Fibroblast of lung (primary cell): Measurements from ENCODE around the gene DAPK1. TPM values are rescaled to one million over a fixed set of nuclear protein-coding genes. Genes with fewer than 3 reads are reported as not detected.

Experiments used
- DNase-seq, 2 donors: peaks; one replicate each; pipeline versions ENCODE4 v3.0.0 to v3.0.0-alpha.2; 2010; ENCODE audit warnings: low read depth in 2 of 2
- H2AFZ ChIP-seq: 2 replicates; pipeline ENCODE4 v1.5.1; 2012; ENCODE audit warnings: low read length, control low read depth, inconsistent platforms
- H3K27ac ChIP-seq: 2 replicates; pipeline ENCODE4 v1.5.1; 2011; ENCODE audit warnings: low read length, control low read depth; ENCODE audit not compliant: insufficient read depth
- H3K27me3 ChIP-seq: 2 replicates; pipeline ENCODE4 v1.5.1; 2011; ENCODE audit warnings: mild to moderate bottlenecking, low read length; ENCODE audit not compliant: control insufficient read depth, insufficient read depth
- H3K36me3 ChIP-seq: 2 replicates; pipeline ENCODE4 v1.5.1; 2011; ENCODE audit warnings: low read length; ENCODE audit not compliant: control insufficient read depth, insufficient read depth
- H3K4me1 ChIP-seq: 2 replicates; pipeline ENCODE4 v1.5.1; 2011; ENCODE audit warnings: low read length; ENCODE audit not compliant: control insufficient read depth, insufficient read depth; ENCODE audit errors: extremely low read depth
- H3K4me2 ChIP-seq: 2 replicates; pipeline ENCODE4 v1.5.1; 2011; ENCODE audit warnings: low read length, control low read depth; ENCODE audit not compliant: insufficient read depth; ENCODE audit errors: extremely low read depth
- H3K4me3 ChIP-seq, 4 experiments: fragments of 200-600 bp in 1 of 4; sonication (generic) in 1 of 4; replicated peaks in 1 of 4; 2 replicates each; pipeline ENCODE4 v1.5.1; 2011 to 2016; ENCODE audit warnings: low read length in 4 of 4, low read depth in 3 of 4, mild to moderate bottlenecking in 3 of 4, control low read depth in 2 of 4, inconsistent platforms in 1 of 4, mixed read lengths in 1 of 4; ENCODE audit not compliant: insufficient read depth in 1 of 4; ENCODE audit errors: control extremely low read depth in 1 of 4
- H3K79me2 ChIP-seq: 2 replicates; pipeline ENCODE4 v1.5.1; 2012; ENCODE audit warnings: mild to moderate bottlenecking, low read length, inconsistent platforms; ENCODE audit not compliant: control insufficient read depth, insufficient read depth
- H3K9ac ChIP-seq: 2 replicates; pipeline ENCODE4 v1.5.1; 2011; ENCODE audit warnings: mild to moderate bottlenecking, low read length, control low read depth; ENCODE audit not compliant: insufficient read depth
- H3K9me3 ChIP-seq: 2 replicates; pipeline ENCODE4 v1.5.1; 2012; ENCODE audit warnings: low read depth, low read length; ENCODE audit not compliant: control insufficient read depth, insufficient read depth
- H4K20me1 ChIP-seq: 2 replicates; pipeline ENCODE4 v1.5.1; 2011; ENCODE audit warnings: low read length; ENCODE audit not compliant: control insufficient read depth, insufficient read depth; ENCODE audit errors: extremely low read depth
- EZH2 ChIP-seq: IDR thresholded peaks from 2 replicates; pipeline ENCODE4 v1.5.1; 2012; ENCODE audit warnings: low read length, control low read depth, mild to moderate bottlenecking; ENCODE audit errors: missing control alignments
- polyA plus RNA-seq, 2 donors: library from polyadenylated mRNA; depleted of rRNA in 1 of 2; stranded (reverse) in 1 of 2; unstranded in 1 of 2; fragments of >200 nt; gene quantifications; 2 replicates each; pipeline ENCODE4 v1.2.1, GENCODE V29; 2011 to 2012; ENCODE audit warnings: missing spikeins in 1 of 2
- total RNA-seq: library from RNA; depleted of rRNA; stranded (reverse); fragments of >200 nt; gene quantifications from 2 replicates; pipeline ENCODE4 v1.2.1, GENCODE V29; 2014
- TF ChIP-seq, protein P1 (sequence below), 2 donors: IDR thresholded peaks in 1 of 2; conservative IDR thresholded peaks in 1 of 2; 1 replicate in 1 of 2; 2 replicates in 1 of 2; pipeline ENCODE4 v1.5.1; 2011 to 2012; ENCODE audit warnings: low read length in 2 of 2, control low read depth in 1 of 2, inconsistent platforms in 1 of 2, low read depth in 1 of 2, mild to moderate bottlenecking in 1 of 2

The DAPK1 gene
- total and polyA plus RNA-seq, 2 donors (not counting 1 experiment from before 2014, with no cell fraction given): 1.1 to 15.5 TPM

DNA sequence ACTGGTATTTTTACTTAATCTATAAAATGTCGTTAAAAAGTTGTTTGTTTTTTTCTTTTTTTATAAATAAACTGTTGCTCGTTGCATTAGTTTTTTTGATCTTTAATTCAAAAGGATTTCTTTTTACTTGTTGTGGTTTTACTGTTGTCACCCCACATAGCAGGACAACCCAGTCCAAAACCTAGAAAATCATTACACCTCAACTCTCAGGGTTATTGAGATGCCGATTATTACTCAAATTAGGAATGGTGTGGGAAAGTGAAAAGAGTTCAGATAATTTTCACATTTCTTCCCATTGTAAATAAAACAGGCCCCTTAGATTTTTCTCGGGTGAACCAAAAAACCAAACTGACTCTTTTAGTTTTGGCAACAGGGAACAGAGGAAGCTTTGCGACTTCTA, 210.9 kb downstream of the DAPK1 start:
- no peaks in the 10 kb centered on the region for H3K27me3 ChIP-seq
- H2AFZ ChIP-seq: no peak overlapping the region
- H3K36me3 ChIP-seq: no peaks in the 10 kb centered on the region
- H3K4me3 ChIP-seq: no peak overlapping the region
- DNase-seq: no peak
- no peaks in the 10 kb centered on the region for H3K79me2 ChIP-seq
- H3K9ac ChIP-seq: no peak overlapping the region
- H3K4me2 ChIP-seq: no peak overlapping the region
- H3K9me3 ChIP-seq: no peaks in the 10 kb centered on the region
- H3K27ac ChIP-seq: no peak overlapping the region
- TF ChIP-seq, protein P1, sequence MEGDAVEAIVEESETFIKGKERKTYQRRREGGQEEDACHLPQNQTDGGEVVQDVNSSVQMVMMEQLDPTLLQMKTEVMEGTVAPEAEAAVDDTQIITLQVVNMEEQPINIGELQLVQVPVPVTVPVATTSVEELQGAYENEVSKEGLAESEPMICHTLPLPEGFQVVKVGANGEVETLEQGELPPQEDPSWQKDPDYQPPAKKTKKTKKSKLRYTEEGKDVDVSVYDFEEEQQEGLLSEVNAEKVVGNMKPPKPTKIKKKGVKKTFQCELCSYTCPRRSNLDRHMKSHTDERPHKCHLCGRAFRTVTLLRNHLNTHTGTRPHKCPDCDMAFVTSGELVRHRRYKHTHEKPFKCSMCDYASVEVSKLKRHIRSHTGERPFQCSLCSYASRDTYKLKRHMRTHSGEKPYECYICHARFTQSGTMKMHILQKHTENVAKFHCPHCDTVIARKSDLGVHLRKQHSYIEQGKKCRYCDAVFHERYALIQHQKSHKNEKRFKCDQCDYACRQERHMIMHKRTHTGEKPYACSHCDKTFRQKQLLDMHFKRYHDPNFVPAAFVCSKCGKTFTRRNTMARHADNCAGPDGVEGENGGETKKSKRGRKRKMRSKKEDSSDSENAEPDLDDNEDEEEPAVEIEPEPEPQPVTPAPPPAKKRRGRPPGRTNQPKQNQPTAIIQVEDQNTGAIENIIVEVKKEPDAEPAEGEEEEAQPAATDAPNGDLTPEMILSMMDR (conservative IDR thresholded peaks at IDR 0.05 in 1 of 2, IDR thresholded peaks at IDR 0.05 in 1 of 2; ENCODE audit: low read depth in 1 of 2, low read length in 2 of 2): no peak
- TF ChIP-seq EZH2: no peak
- H3K4me1 ChIP-seq: peaks cover 17% of the 10 kb centered on the region
- H4K20me1 ChIP-seq: no peaks in the 10 kb centered on the region

DNA sequence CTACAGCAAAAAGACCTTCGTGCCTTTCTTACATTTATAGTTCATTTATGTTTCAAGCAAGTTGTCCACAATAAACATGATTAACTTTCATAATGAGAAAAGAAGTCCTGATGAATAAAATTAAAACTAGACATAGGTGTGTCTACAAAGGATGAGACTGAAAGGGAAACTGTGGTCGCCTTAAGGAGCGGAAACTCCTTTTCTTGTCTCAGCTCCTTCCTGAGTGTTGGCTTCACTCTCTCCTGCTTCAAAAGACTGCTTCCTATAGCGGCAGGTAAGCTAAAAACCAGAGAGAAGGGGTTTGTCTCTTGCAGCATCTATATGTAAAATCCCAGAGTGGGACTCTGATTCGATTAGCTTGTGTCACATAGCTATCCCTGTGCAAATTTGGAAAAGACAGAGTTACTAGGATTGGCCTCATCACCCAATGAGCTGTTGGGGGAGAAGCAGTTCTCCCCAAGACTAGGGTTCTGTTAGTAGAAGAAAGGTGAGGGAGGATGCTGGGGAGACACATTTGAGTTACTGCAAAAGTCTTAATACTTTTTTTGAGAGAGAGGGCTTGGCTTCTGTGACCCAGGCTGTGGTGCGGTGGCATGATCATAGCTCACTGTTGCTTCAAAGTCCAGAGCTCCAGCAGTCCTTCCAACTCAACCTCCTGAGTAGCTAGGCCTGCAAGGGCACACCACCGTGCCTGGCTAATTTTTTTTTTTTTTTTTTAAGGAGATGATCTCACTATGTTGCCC, 211.5 kb downstream of the DAPK1 start:
- H3K9me3 ChIP-seq: no peaks in the 10 kb centered on the region
- H3K27ac ChIP-seq: no peak overlapping the region
- no peaks in the 10 kb centered on the region for H3K36me3 ChIP-seq
- no peaks in the 10 kb centered on the region for H3K79me2 ChIP-seq
- peaks cover 17% of the 10 kb centered on the region for H3K4me1 ChIP-seq
- TF ChIP-seq, protein P1 (conservative IDR thresholded peaks at IDR 0.05 in 1 of 2, IDR thresholded peaks at IDR 0.05 in 1 of 2; ENCODE audit: low read depth in 1 of 2, low read length in 2 of 2): no peak
- no peak for TF ChIP-seq EZH2
- DNase-seq: no peak
- H4K20me1 ChIP-seq: no peaks in the 10 kb centered on the region
- no peak overlapping the region for H3K4me2 ChIP-seq
- H3K4me3 ChIP-seq: no peak overlapping the region
- no peak overlapping the region for H3K9ac ChIP-seq
- no peak overlapping the region for H2AFZ ChIP-seq
- no peaks in the 10 kb centered on the region for H3K27me3 ChIP-seq

DNA sequence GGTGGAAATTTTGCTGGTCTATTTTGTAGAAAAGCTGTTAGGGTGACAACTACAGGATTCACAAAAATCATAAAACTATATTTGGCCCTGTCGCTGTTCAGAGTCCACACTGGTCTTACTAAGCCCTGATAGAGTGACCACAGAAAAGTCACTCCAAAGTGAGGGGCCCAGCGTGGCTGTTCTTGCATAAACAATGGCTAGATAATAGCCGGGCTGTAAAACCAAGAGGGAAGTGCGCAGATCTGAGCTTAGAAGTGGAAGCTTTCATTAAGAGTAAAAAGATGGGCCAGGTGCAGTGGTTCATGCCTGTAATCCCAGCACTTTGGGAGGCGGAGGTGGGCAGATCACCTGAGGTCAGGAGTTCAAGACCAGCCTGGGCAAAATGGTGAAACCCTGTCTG, 212.8 kb downstream of the DAPK1 start:
- H3K9ac ChIP-seq: no peak overlapping the region
- no peaks in the 10 kb centered on the region for H3K79me2 ChIP-seq
- no peaks in the 10 kb centered on the region for H4K20me1 ChIP-seq
- H3K27me3 ChIP-seq: no peaks in the 10 kb centered on the region
- no peaks in the 10 kb centered on the region for H3K9me3 ChIP-seq
- no peak overlapping the region for H3K4me2 ChIP-seq
- no peak for TF ChIP-seq EZH2
- TF ChIP-seq, protein P1 (conservative IDR thresholded peaks at IDR 0.05 in 1 of 2, IDR thresholded peaks at IDR 0.05 in 1 of 2; ENCODE audit: low read depth in 1 of 2, low read length in 2 of 2): no peak
- DNase-seq: no peak
- peaks cover 24% of the 10 kb centered on the region for H3K4me1 ChIP-seq
- H3K4me3 ChIP-seq: no peak overlapping the region
- no peaks in the 10 kb centered on the region for H3K36me3 ChIP-seq
- H3K27ac ChIP-seq: no peak overlapping the region
- H2AFZ ChIP-seq: no peak overlapping the region
